Sigmoid colon (tissue), 7 donors: ENCODE measurements around the gene ZMYND10. TPM values are rescaled to one million over a fixed set of nuclear protein-coding genes. Genes with fewer than 3 reads are reported as not detected.

Experiments
- polyA plus RNA-seq, 3 donors: library from polyadenylated mRNA; stranded (reverse); fragments of 200-250 nt; gene quantifications; one replicate each; pipeline ENCODE4 v1.2.3, GENCODE V29; 2013
- total RNA-seq, 4 donors: library from RNA; depleted of rRNA; stranded (reverse); fragments of >200 nt; gene quantifications; one replicate each; pipeline ENCODE4 v1.1.0, GENCODE V29; 2016
- donor health status: healthy with polysubstance abuse.
- donor health status: Bipolar disorder and iron deficiency.
- donor health status: healthy.

ZMYND10 gene
- total and polyA plus RNA-seq, 7 donors: 0.77 to 1.2 TPM; not detected in 5

Other genes starting within 250 kb of the ZMYND10 start
- gene SEMA3F, start 190.4 kb downstream of the ZMYND10 start, total RNA-seq: 10 to 100 TPM in 1 of 4 donors, 1 to 10 TPM in 3; 5.1 to 11.4 (median 8.0) TPM
- 10 to 100 TPM in 1 of 3 donors, 1 to 10 TPM in 1, under 1 TPM in 1; 0.60 to 12.3 (median 1.2) TPM for gene SEMA3F, start 190.4 kb downstream of the ZMYND10 start, polyA plus RNA-seq
- gene GNAT1, start 154.1 kb downstream of the ZMYND10 start, total RNA-seq: not detected
- gene GNAT1, start 154.1 kb downstream of the ZMYND10 start, polyA plus RNA-seq: under 1 TPM in 1 of 3 donors, not detected in 2; 0.06 TPM
- under 1 TPM in 1 of 4 donors, not detected in 3; 0.28 TPM for gene SLC38A3, start 140.5 kb downstream of the ZMYND10 start, total RNA-seq
- under 1 TPM in 1 of 3 donors, not detected in 2; 0.07 TPM for gene SLC38A3, start 140.5 kb downstream of the ZMYND10 start, polyA plus RNA-seq
- 100 to 1,000 TPM; 149 to 171 (median 163) TPM for gene GNAI2, start 109.5 kb downstream of the ZMYND10 start, total RNA-seq
- 100 to 1,000 TPM in 1 of 3 donors, 10 to 100 TPM in 2; 43.9 to 125 (median 64.3) TPM for gene GNAI2, start 109.5 kb downstream of the ZMYND10 start, polyA plus RNA-seq
- 10 to 100 TPM in 3 of 4 donors, 1 to 10 TPM in 1; 7.9 to 54.6 (median 25.0) TPM for gene SEMA3B, start 76.6 kb downstream of the ZMYND10 start, total RNA-seq
- gene SEMA3B, start 76.6 kb downstream of the ZMYND10 start, polyA plus RNA-seq: 10 to 100 TPM; 12.0 to 39.2 (median 15.3) TPM
- gene LSMEM2, start 66.6 kb downstream of the ZMYND10 start, total RNA-seq: not detected
- gene LSMEM2, start 66.6 kb downstream of the ZMYND10 start, polyA plus RNA-seq: under 1 TPM in 2 of 3 donors, not detected in 1; 0.13 to 0.46 TPM
- 10 to 100 TPM; 46.7 to 59.1 (median 52.7) TPM for gene IFRD2, start 53.3 kb downstream of the ZMYND10 start, total RNA-seq
- 10 to 100 TPM; 24.5 to 73.1 (median 31.2) TPM for gene IFRD2, start 53.3 kb downstream of the ZMYND10 start, polyA plus RNA-seq
- gene HYAL3, start 46.3 kb downstream of the ZMYND10 start, total RNA-seq: 1 to 10 TPM; 2.1 to 8.3 (median 3.4) TPM
- gene HYAL3, start 46.3 kb downstream of the ZMYND10 start, polyA plus RNA-seq: 1 to 10 TPM in 2 of 3 donors, under 1 TPM in 1; 0.60 to 4.4 (median 2.8) TPM
- gene NAA80, start 46.3 kb downstream of the ZMYND10 start, total RNA-seq: 1 to 10 TPM; 3.6 to 9.4 (median 7.6) TPM
- 1 to 10 TPM; 3.5 to 9.5 (median 4.2) TPM for gene NAA80, start 46.3 kb downstream of the ZMYND10 start, polyA plus RNA-seq
- gene HYAL1, start 42.2 kb downstream of the ZMYND10 start, total RNA-seq: 1 to 10 TPM; 3.5 to 7.2 (median 4.2) TPM
- 10 to 100 TPM in 1 of 3 donors, 1 to 10 TPM in 2; 2.4 to 15.1 (median 9.5) TPM for gene HYAL1, start 42.2 kb downstream of the ZMYND10 start, polyA plus RNA-seq
- gene HYAL2, start 23.0 kb downstream of the ZMYND10 start, total RNA-seq: 10 to 100 TPM; 41.6 to 62.6 (median 49.4) TPM
- gene HYAL2, start 23.0 kb downstream of the ZMYND10 start, polyA plus RNA-seq: 10 to 100 TPM in 2 of 3 donors, 1 to 10 TPM in 1; 8.6 to 45.8 (median 13.8) TPM
- 10 to 100 TPM; 23.2 to 54.7 (median 38.0) TPM for gene TUSC2, start 17.5 kb downstream of the ZMYND10 start, total RNA-seq
- 10 to 100 TPM; 28.7 to 37.1 (median 33.0) TPM for gene TUSC2, start 17.5 kb downstream of the ZMYND10 start, polyA plus RNA-seq
- gene RASSF1, start 4.9 kb downstream of the ZMYND10 start, total RNA-seq: 10 to 100 TPM; 27.4 to 29.8 (median 28.5) TPM
- 10 to 100 TPM; 16.4 to 41.7 (median 21.0) TPM for gene RASSF1, start 4.9 kb downstream of the ZMYND10 start, polyA plus RNA-seq
- gene NPRL2, start 5.0 kb upstream of the ZMYND10 start, total RNA-seq: 10 to 100 TPM; 19.1 to 28.5 (median 19.2) TPM
- 10 to 100 TPM; 16.8 to 22.2 (median 18.7) TPM for gene NPRL2, start 5.0 kb upstream of the ZMYND10 start, polyA plus RNA-seq
- gene CYB561D2, start 5.1 kb upstream of the ZMYND10 start, total RNA-seq: 10 to 100 TPM in 1 of 4 donors, 1 to 10 TPM in 3; 6.8 to 12.7 (median 8.2) TPM
- gene CYB561D2, start 5.1 kb upstream of the ZMYND10 start, polyA plus RNA-seq: 10 to 100 TPM; 10.8 to 46.0 (median 14.8) TPM
- gene TMEM115, start 13.8 kb upstream of the ZMYND10 start, total RNA-seq: 10 to 100 TPM; 40.5 to 45.7 (median 44.3) TPM
- 10 to 100 TPM in 2 of 3 donors, 1 to 10 TPM in 1; 9.5 to 37.4 (median 11.4) TPM for gene TMEM115, start 13.8 kb upstream of the ZMYND10 start, polyA plus RNA-seq
- 1 to 10 TPM in 3 of 4 donors, under 1 TPM in 1; 0.49 to 1.7 (median 1.3) TPM for gene CACNA2D2, start 157.9 kb upstream of the ZMYND10 start, total RNA-seq
- gene CACNA2D2, start 157.9 kb upstream of the ZMYND10 start, polyA plus RNA-seq: 1 to 10 TPM in 1 of 3 donors, under 1 TPM in 1, not detected in 1; 0.60 to 1.2 TPM
- 10 to 100 TPM; 13.3 to 28.0 (median 16.0) TPM for gene C3orf18, start 222.0 kb upstream of the ZMYND10 start, total RNA-seq
- 1 to 10 TPM; 1.8 to 4.0 (median 2.3) TPM for gene C3orf18, start 222.0 kb upstream of the ZMYND10 start, polyA plus RNA-seq
- gene HEMK1, start 223.8 kb upstream of the ZMYND10 start, total RNA-seq: 10 to 100 TPM in 1 of 4 donors, 1 to 10 TPM in 3; 5.0 to 13.3 (median 7.2) TPM
- 10 to 100 TPM in 2 of 3 donors, 1 to 10 TPM in 1; 9.6 to 17.7 (median 12.3) TPM for gene HEMK1, start 223.8 kb upstream of the ZMYND10 start, polyA plus RNA-seq